IMR-90 (cell line): ENCODE measurements around the gene SOX12.

Source experiments
- BHLHE40 ChIP-seq: fragments of 150-350 bp; IDR thresholded peaks from 2 replicates; pipeline ENCODE4 v1.6.1; 2016; ENCODE audit warnings: mild to moderate bottlenecking, low read depth, low read length
- CEBPB ChIP-seq: IDR thresholded peaks from 2 replicates; pipeline ENCODE4 v1.6.1; 2012; ENCODE audit warnings: low read depth, low read length, improper control_type of control experiment
- CTCF ChIP-seq: conservative IDR thresholded peaks from 2 replicates; pipeline ENCODE4 v1.5.1; 2012; ENCODE audit warnings: mild to moderate bottlenecking, low read depth, low read length, improper control_type of control experiment
- ELK1 ChIP-seq: fragments of 150-350 bp; IDR thresholded peaks from 2 replicates; pipeline ENCODE4 v1.6.1; 2016; ENCODE audit warnings: low read depth, mild to moderate bottlenecking, low read length, moderate library complexity, borderline replicate concordance
- MXI1 ChIP-seq: IDR thresholded peaks from 2 replicates; pipeline ENCODE4 v1.6.1; 2012; ENCODE audit warnings: low read depth, mild to moderate bottlenecking, low read length, moderate library complexity, borderline replicate concordance
- POLR2A ChIP-seq: IDR thresholded peaks from 2 replicates; pipeline ENCODE4 v1.6.1; 2012; ENCODE audit warnings: mild to moderate bottlenecking, low read depth, low read length
- RCOR1 ChIP-seq: IDR thresholded peaks from 2 replicates; pipeline ENCODE4 v1.6.1; 2012; ENCODE audit warnings: mild to moderate bottlenecking, low read length, improper control_type of control experiment; ENCODE audit not compliant: insufficient replicate concordance
- SMC3 ChIP-seq: fragments of 150-350 bp; IDR thresholded peaks from 2 replicates; pipeline ENCODE4 v1.6.1; 2016; ENCODE audit warnings: low read depth, mild to moderate bottlenecking, antibody characterized with exemption, low read length, moderate library complexity

GRCh38 chr20:373171-373890, 48.0 kb downstream of the SOX12 start:
- TF ChIP-seq CTCF = no peak
- TF ChIP-seq SMC3 = no peak
- peak; percentile 77 for TF ChIP-seq CEBPB
- no peak for TF ChIP-seq POLR2A
- TF ChIP-seq ELK1 = no peak
- TF ChIP-seq RCOR1 = no peak
- TF ChIP-seq MXI1 = no peak
- no peak for TF ChIP-seq BHLHE40
